Keratinocyte (primary cell): ENCODE data around the gene SDF2L1.

Experiments used
- EZH2 ChIP-seq: IDR thresholded peaks from one replicate; pipeline ENCODE4 v1.6.1; 2012; ENCODE audit warnings: inconsistent platforms, mild to moderate bottlenecking, low read length, moderate library complexity
- TF ChIP-seq, protein P1 (sequence below), 3 experiments: IDR thresholded peaks in 1 of 3; conservative IDR thresholded peaks in 1 of 3; optimal IDR thresholded peaks in 1 of 3; 2 replicates in 2 of 3; 3 replicates in 1 of 3; pipeline versions ENCODE3 to v1.5.1; 2011; ENCODE audit warnings: low read length in 3 of 3, mild to moderate bottlenecking in 3 of 3, moderate library complexity in 2 of 3, control low read depth in 1 of 3, inconsistent platforms in 1 of 3; ENCODE audit not compliant: insufficient read depth in 2 of 3; ENCODE audit errors: extremely low read depth in 1 of 3

DNA sequence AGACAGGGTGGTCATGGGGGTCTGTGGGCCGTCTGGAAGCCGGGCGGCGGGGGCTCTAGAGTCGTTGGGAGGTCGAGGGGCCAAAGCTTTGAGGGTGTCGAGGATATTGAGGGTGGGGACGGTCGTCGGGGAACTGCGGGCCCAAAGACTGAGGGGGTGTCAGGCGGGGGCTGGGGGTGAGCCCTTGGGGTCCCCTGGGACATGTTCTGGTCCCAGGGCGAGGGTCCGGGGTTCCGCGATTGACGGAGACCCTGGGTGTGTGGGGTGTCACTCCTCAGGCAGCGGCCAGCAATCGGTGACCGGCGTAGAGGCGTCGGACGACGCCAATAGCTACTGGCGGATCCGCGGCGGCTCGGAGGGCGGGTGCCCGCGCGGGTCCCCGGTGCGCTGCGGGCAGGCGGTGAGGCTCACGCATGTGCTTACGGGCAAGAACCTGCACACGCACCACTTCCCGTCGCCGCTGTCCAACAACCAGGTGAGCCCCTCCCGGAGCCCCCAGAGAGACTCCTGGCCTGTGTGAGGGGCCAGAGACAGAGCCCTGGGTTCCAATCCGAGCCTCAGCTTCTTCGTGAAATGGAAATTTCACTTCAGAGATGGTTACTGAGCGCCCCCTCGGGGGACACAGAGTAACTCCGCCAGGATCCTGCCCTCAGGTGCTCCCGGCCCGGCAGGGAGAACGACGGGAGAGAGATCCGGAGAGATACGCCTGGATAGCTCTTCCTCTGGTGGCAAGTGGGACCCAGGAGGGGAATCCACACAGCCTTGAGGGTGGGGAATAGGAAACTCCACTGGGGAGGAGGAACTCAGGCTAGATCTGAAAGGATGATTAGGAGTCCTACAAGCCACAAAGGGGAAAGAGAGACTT lies 714 bp downstream of the SDF2L1 start:
- TF ChIP-seq, protein P1, sequence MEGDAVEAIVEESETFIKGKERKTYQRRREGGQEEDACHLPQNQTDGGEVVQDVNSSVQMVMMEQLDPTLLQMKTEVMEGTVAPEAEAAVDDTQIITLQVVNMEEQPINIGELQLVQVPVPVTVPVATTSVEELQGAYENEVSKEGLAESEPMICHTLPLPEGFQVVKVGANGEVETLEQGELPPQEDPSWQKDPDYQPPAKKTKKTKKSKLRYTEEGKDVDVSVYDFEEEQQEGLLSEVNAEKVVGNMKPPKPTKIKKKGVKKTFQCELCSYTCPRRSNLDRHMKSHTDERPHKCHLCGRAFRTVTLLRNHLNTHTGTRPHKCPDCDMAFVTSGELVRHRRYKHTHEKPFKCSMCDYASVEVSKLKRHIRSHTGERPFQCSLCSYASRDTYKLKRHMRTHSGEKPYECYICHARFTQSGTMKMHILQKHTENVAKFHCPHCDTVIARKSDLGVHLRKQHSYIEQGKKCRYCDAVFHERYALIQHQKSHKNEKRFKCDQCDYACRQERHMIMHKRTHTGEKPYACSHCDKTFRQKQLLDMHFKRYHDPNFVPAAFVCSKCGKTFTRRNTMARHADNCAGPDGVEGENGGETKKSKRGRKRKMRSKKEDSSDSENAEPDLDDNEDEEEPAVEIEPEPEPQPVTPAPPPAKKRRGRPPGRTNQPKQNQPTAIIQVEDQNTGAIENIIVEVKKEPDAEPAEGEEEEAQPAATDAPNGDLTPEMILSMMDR (optimal IDR thresholded peaks at IDR 0.05 in 1 of 3, IDR thresholded peaks at IDR 0.05 in 1 of 3, conservative IDR thresholded peaks at IDR 0.05 in 1 of 3; ENCODE audit: extremely low read depth in 1 of 3, insufficient read depth in 2 of 3, low read length in 3 of 3) = peak; percentile 61 to 63 (median 63)
- TF ChIP-seq EZH2 = no peak
